Endothelial cell of umbilical vein (primary cell): Measurements from ENCODE around the gene ZNF880. TPM values are rescaled to one million over a fixed set of nuclear protein-coding genes. Genes with fewer than 3 reads are reported as not detected.

Experiments
- BruUV-seq: library from RNA; stranded (reverse); fragments of 400-500 nt; replicated peaks from 2 replicates; lab custom pipeline; 2021; lab: Mats Ljungman, UMichigan
- CTCF ChIA-PET: fragments of 300-600, 350-600 bp; sonication (Branson Sonifier 250); formaldehyde crosslinking; loops from one replicate; lab custom pipeline; 2021; ENCODE audit warnings: antibody characterized with exemption, inconsistent platforms; lab: Charles Lee
- POLR2A ChIA-PET: fragments of 300-600, 350-600 bp; sonication (Branson Sonifier 250); formaldehyde crosslinking; loops from one replicate; lab custom pipeline; 2021; ENCODE audit warnings: antibody characterized with exemption, inconsistent platforms; lab: Charles Lee
- DNase-seq: peaks from one replicate; pipeline ENCODE4 v3.0.0-alpha.2; 2011; ENCODE audit warnings: low read depth, low spot score
- FAIRE-seq: peaks from 2 replicates; lab custom pipeline; 2011; peaks lifted over from hg19 to GRCh38; lab: Jason Lieb, UNC
- H2AFZ ChIP-seq: 2 replicates; pipeline ENCODE4 v1.6.0; 2012; ENCODE audit warnings: low read depth, low read length, control low read depth, inconsistent platforms
- H3K27ac ChIP-seq: 2 replicates; pipeline ENCODE4 v1.5.1; 2011; ENCODE audit warnings: low read depth, mild to moderate bottlenecking, control low read depth, low read length, moderate library complexity; ENCODE audit not compliant: insufficient read depth
- H3K27me3 ChIP-seq, 2 experiments: 2 replicates each; pipeline versions ENCODE4 v1.6.0 to v1.6.1; 2011; ENCODE audit warnings: low read length in 2 of 2, mixed read lengths in 1 of 2; ENCODE audit not compliant: control insufficient read depth in 2 of 2, insufficient read depth in 2 of 2
- H3K36me3 ChIP-seq, 2 experiments: 2 replicates in 1 of 2; 3 replicates in 1 of 2; pipeline ENCODE4 v1.5.1; 2011; ENCODE audit warnings: low read length in 2 of 2, mild to moderate bottlenecking in 1 of 2, moderate library complexity in 1 of 2; ENCODE audit not compliant: control insufficient read depth in 2 of 2, insufficient read depth in 2 of 2; ENCODE audit errors: extremely low read depth in 1 of 2
- H3K4me1 ChIP-seq: 3 replicates; pipeline ENCODE4 v1.5.1; 2011; ENCODE audit warnings: mild to moderate bottlenecking, low read length; ENCODE audit not compliant: control insufficient read depth, insufficient read depth; ENCODE audit errors: extremely low read depth
- H3K4me2 ChIP-seq: 2 replicates; pipeline ENCODE4 v1.6.1; 2011; ENCODE audit warnings: low read length, control low read depth, mixed read lengths; ENCODE audit not compliant: insufficient read depth
- H3K4me3 ChIP-seq, 3 experiments: fragments of 200-600 bp in 1 of 3; sonication (generic), shearing (Covaris generic) in 1 of 3; replicated peaks in 1 of 3; 2 replicates each; pipeline ENCODE4 v1.5.1; 2011 to 2016; ENCODE audit warnings: control low read depth in 3 of 3, low read length in 3 of 3, mild to moderate bottlenecking in 2 of 3, inconsistent platforms in 1 of 3, low read depth in 1 of 3, moderate library complexity in 1 of 3; ENCODE audit not compliant: insufficient read depth in 1 of 3
- H3K79me2 ChIP-seq: 2 replicates; pipeline ENCODE4 v1.6.0; 2012; ENCODE audit warnings: low read length, inconsistent platforms; ENCODE audit not compliant: control insufficient read depth, insufficient read depth
- H3K9ac ChIP-seq: replicated peaks from 2 replicates; pipeline ENCODE3; 2011; ENCODE audit warnings: low read length, control low read depth; ENCODE audit not compliant: insufficient read depth; ENCODE audit errors: extremely low read depth
- H3K9me1 ChIP-seq: replicated peaks from 3 replicates; pipeline ENCODE4 v1.6.0; 2011; ENCODE audit warnings: mild to moderate bottlenecking, low read length; ENCODE audit not compliant: control insufficient read depth, insufficient read depth; ENCODE audit errors: extremely low read depth
- H3K9me3 ChIP-seq: replicated peaks from 2 replicates; pipeline ENCODE4 v1.5.1; 2012; ENCODE audit warnings: low read length, inconsistent platforms; ENCODE audit not compliant: control insufficient read depth, insufficient read depth
- H4K20me1 ChIP-seq: replicated peaks from 2 replicates; pipeline ENCODE3; 2011; ENCODE audit warnings: mild to moderate bottlenecking, low read length; ENCODE audit not compliant: control insufficient read depth, insufficient read depth; ENCODE audit errors: extremely low read depth
- CTCF ChIP-seq, 2 donors: IDR thresholded peaks; 1 replicate in 1 of 2; 2 replicates in 1 of 2; pipeline ENCODE4 v1.5.1; 2011; ENCODE audit warnings: low read length in 2 of 2, mild to moderate bottlenecking in 2 of 2, moderate library complexity in 2 of 2, control low read depth in 1 of 2, inconsistent platforms in 1 of 2, low read depth in 1 of 2; ENCODE audit not compliant: insufficient read depth in 1 of 2; ENCODE audit errors: extremely low read depth in 1 of 2
- EZH2 ChIP-seq: IDR thresholded peaks from 2 replicates; pipeline ENCODE4 v1.6.1; 2012; ENCODE audit warnings: borderline replicate concordance, low read depth, mild to moderate bottlenecking, moderate library complexity, low read length, inconsistent platforms; ENCODE audit not compliant: severe bottlenecking
- FOS ChIP-seq: IDR thresholded peaks from 2 replicates; pipeline ENCODE4 v1.6.1; 2011; ENCODE audit warnings: mild to moderate bottlenecking, low read length, moderate library complexity, borderline replicate concordance; ENCODE audit not compliant: insufficient read depth
- GATA2 ChIP-seq: IDR thresholded peaks from 2 replicates; pipeline ENCODE4 v1.7.0; 2011; ENCODE audit warnings: low read depth, mild to moderate bottlenecking, moderate library complexity, mixed read lengths, low read length; ENCODE audit not compliant: insufficient read length, insufficient read depth
- JUN ChIP-seq: IDR thresholded peaks from 2 replicates; pipeline ENCODE4 v1.6.1; 2011; ENCODE audit warnings: borderline replicate concordance, low read depth; ENCODE audit not compliant: insufficient read length, insufficient read depth
- MAX ChIP-seq: IDR thresholded peaks from 2 replicates; pipeline ENCODE4 v1.6.1; 2011; ENCODE audit not compliant: insufficient read depth, insufficient read length
- MYC ChIP-seq: IDR thresholded peaks from one replicate; pipeline ENCODE4 v1.6.1; 2011; ENCODE audit warnings: mild to moderate bottlenecking, low read depth, low read length
- POLR2A ChIP-seq: IDR thresholded peaks from 2 replicates; pipeline ENCODE4 v1.6.1; 2012; ENCODE audit warnings: low read depth, mild to moderate bottlenecking, control low read depth, low read length
- POLR2AphosphoS5 ChIP-seq: IDR thresholded peaks from 2 replicates; pipeline ENCODE4 v1.6.1; 2012; ENCODE audit warnings: low read depth, mild to moderate bottlenecking, control low read depth, low read length, moderate library complexity; ENCODE audit not compliant: insufficient read depth
- dilution Hi-C: fragments of 300-500 bp; cut with MboI; formaldehyde crosslinking; loops from one replicate; pipeline ENCODE4 v1.15.0; 2019; ENCODE audit warnings: low sequenced_read_pairs; ENCODE audit not compliant: extremely low pct_ligation_motif_present
- intact Hi-C: fragments of 100-400 bp; cut with micrococcal nuclease; formaldehyde crosslinking; loops from one replicate; pipeline ENCODE4 v1.10.0; 2022
- polyA plus RNA-seq, 4 experiments: library from polyadenylated mRNA; depleted of rRNA in 3 of 4; stranded (reverse) in 3 of 4; unstranded in 1 of 4; fragments of >200 nt; gene quantifications; 2 replicates each; pipeline versions ENCODE4 v1.2.1 to v1.2.3, GENCODE V29; 2011 to 2012; ENCODE audit warnings: missing spikeins in 1 of 4
- total RNA-seq: library from RNA; stranded (reverse); gene quantifications from 2 replicates; pipeline ENCODE4 v1.2.3, GENCODE V29; 2021

ZNF880 gene
- total and polyA plus RNA-seq, 2 donors (not counting 3 experiments of a cell fraction or from before 2014, with no cell fraction given) = 10.7 to 11.0 TPM

GRCh38 chr19:52397310-52398080 lies 27.8 kb downstream of the ZNF880 start, which contains the start of gene ZNF528:
Gene ZNF528 (plus strand): TSS chr19:52397849. CDS start chr19:52402014, 4,165 bp downstream.
- peak; percentile 84 for TF ChIP-seq POLR2A
- TF ChIP-seq MYC = no peak
- no peak for TF ChIP-seq GATA2
- TF ChIP-seq EZH2 = no peak
- TF ChIP-seq CTCF (IDR thresholded peaks at IDR 0.05; ENCODE audit: extremely low read depth in 1 of 2, insufficient read depth in 1 of 2, low read depth in 1 of 2, low read length in 2 of 2) = no peak
- TF ChIP-seq POLR2AphosphoS5 = peak; percentile 84
- TF ChIP-seq MAX = no peak
- no peak for TF ChIP-seq FOS
- TF ChIP-seq JUN = no peak
- DNase-seq (peak; percentile 92), FAIRE-seq (peak; percentile 97)
- no peaks in the 10 kb centered on the region for H3K9me3 ChIP-seq
- dilution Hi-C loops = no loop called here
- ChIA-PET CTCF (interaction anchor here (1.1 kb wide), 1 partner anchor 28 kb away, joined by 3 read pairs; the partner anchor contains the start of gene ZNF880), POLR2A (no interaction called here)
- peak within 1 kb of the TSS; percentile 42 for H3K27ac ChIP-seq
- H2AFZ ChIP-seq = peak within 1 kb of the TSS; percentile 66
- H3K4me2 ChIP-seq = peak within 1 kb of the TSS; percentile 63
- H3K9ac ChIP-seq = peak within 1 kb of the TSS; percentile 64
- H3K9me1 ChIP-seq = no peaks in the 10 kb centered on the region
- no peaks in the 10 kb centered on the region for H3K79me2 ChIP-seq
- H3K27me3 ChIP-seq = no peaks in the 10 kb centered on the region
- H3K4me3 ChIP-seq = peak within 1 kb of the TSS; percentile 14 to 73 (median 49)
- intact Hi-C loops = loop anchor here (1.0 to 10.0 kb wide), 4 partner anchors 28 to 797 kb away; partner anchors contain the start of genes ZNF610, ZNF611, ZNF665 and ZNF880
- peaks cover 0 to 5% of the 10 kb centered on the region in 2 experiments for H3K36me3 ChIP-seq
- BruUV-seq = no TSS peak
- H3K4me1 ChIP-seq = no peaks in the 10 kb centered on the region
- H4K20me1 ChIP-seq = no peaks in the 10 kb centered on the region
